Nephron (organoid): ENCODE data around the gene SYT12.

Experiments
- H3K27ac Mint-ChIP-seq, 3 experiments: 2 replicates each; pipeline ENCODE4 v1.8.0; 2020; ENCODE audit warnings: mixed read lengths in 3 of 3, mild to moderate bottlenecking in 2 of 3, moderate library complexity in 1 of 3
- H3K27me3 Mint-ChIP-seq: 2 replicates; pipeline ENCODE4 v1.8.0; 2021; ENCODE audit warnings: low read depth, mild to moderate bottlenecking, moderate library complexity, mixed read lengths
- H3K36me3 Mint-ChIP-seq: 2 replicates; pipeline ENCODE4 v1.8.0; 2020; ENCODE audit warnings: low read depth, mixed read lengths
- H3K4me1 Mint-ChIP-seq: 2 replicates; pipeline ENCODE4 v1.8.0; 2020; ENCODE audit warnings: mixed read lengths
- H3K4me3 Mint-ChIP-seq, 3 experiments: 2 replicates each; pipeline ENCODE4 v1.8.0; 2020; ENCODE audit warnings: mild to moderate bottlenecking in 3 of 3, mixed read lengths in 3 of 3, moderate library complexity in 2 of 3
- H3K9me3 Mint-ChIP-seq: 2 replicates; pipeline ENCODE4 v1.8.0; 2020; ENCODE audit warnings: mixed read lengths
- CTCF ChIP-seq, 3 experiments: fragments of 200-600 bp; sonication (generic); IDR thresholded peaks; one replicate each; pipeline ENCODE4 v1.5.0; 2021; ENCODE audit warnings: antibody characterized with exemption in 3 of 3; ENCODE audit not compliant: unreplicated experiment in 3 of 3

SYT12 gene

GRCh38 chr11:67014343-67014742 lies 8.6 kb upstream of the SYT12 start:
- no peak for TF ChIP-seq CTCF (IDR thresholded peaks at IDR 0.05; ENCODE audit: unreplicated experiment in 3 of 3)
- Mint-ChIP-seq H3K27ac (no peak overlapping the region), H3K4me1 (peaks cover 11% of the 10 kb centered on the region), H3K27me3 (peaks cover 31% of the 10 kb centered on the region), H3K9me3 (no peaks in the 10 kb centered on the region), H3K36me3 (no peaks in the 10 kb centered on the region), H3K4me3 (no peak overlapping the region)

GRCh38 chr11:67015048-67015447 lies 7.9 kb upstream of the SYT12 start:
- Mint-ChIP-seq H3K27me3 (peaks cover 35% of the 10 kb centered on the region), H3K4me3 (no peak overlapping the region), H3K9me3 (no peaks in the 10 kb centered on the region), H3K4me1 (peaks cover 11% of the 10 kb centered on the region), H3K27ac (no peak overlapping the region), H3K36me3 (no peaks in the 10 kb centered on the region)
- no peak for TF ChIP-seq CTCF (IDR thresholded peaks at IDR 0.05; ENCODE audit: unreplicated experiment in 3 of 3)

GRCh38 chr11:67016550-67016949 lies 6.4 kb upstream of the SYT12 start:
- no peak overlapping the region for H3K4me3 Mint-ChIP-seq
- H3K9me3 Mint-ChIP-seq: no peaks in the 10 kb centered on the region
- no peak for TF ChIP-seq CTCF (IDR thresholded peaks at IDR 0.05; ENCODE audit: unreplicated experiment in 3 of 3)
- peaks cover 11% of the 10 kb centered on the region for H3K4me1 Mint-ChIP-seq
- H3K36me3 Mint-ChIP-seq: no peaks in the 10 kb centered on the region
- no peak overlapping the region for H3K27ac Mint-ChIP-seq
- H3K27me3 Mint-ChIP-seq: peaks cover 46% of the 10 kb centered on the region

GRCh38 chr11:67020949-67021348 lies 2.0 kb upstream of the SYT12 start:
- no peak overlapping the region for H3K27ac Mint-ChIP-seq
- peaks cover 7% of the 10 kb centered on the region for H3K4me1 Mint-ChIP-seq
- H3K4me3 Mint-ChIP-seq: peak overlapping the region; percentile 17 to 48 (median 27)
- H3K36me3 Mint-ChIP-seq: no peaks in the 10 kb centered on the region
- no peaks in the 10 kb centered on the region for H3K9me3 Mint-ChIP-seq
- no peak for TF ChIP-seq CTCF (IDR thresholded peaks at IDR 0.05; ENCODE audit: unreplicated experiment in 3 of 3)
- H3K27me3 Mint-ChIP-seq: peaks cover 70% of the 10 kb centered on the region

- H3K9me3 Mint-ChIP-seq: no peaks in the 10 kb centered on the region
- H3K4me1 Mint-ChIP-seq: peaks cover 7% of the 10 kb centered on the region
- H3K27me3 Mint-ChIP-seq: peaks cover 71% of the 10 kb centered on the region
- H3K4me3 Mint-ChIP-seq: peak overlapping the region; percentile 68 to 85 (median 82)
- no peaks in the 10 kb centered on the region for H3K36me3 Mint-ChIP-seq
- H3K27ac Mint-ChIP-seq: peak overlapping the region in 1 of 3 experiments; percentile 49
- no peak for TF ChIP-seq CTCF (IDR thresholded peaks at IDR 0.05; ENCODE audit: unreplicated experiment in 3 of 3)
These were observed 497 bp upstream of the SYT12 start for GRCh38 chr11:67022341-67022933.

- H3K36me3 Mint-ChIP-seq: no peaks in the 10 kb centered on the region
- H3K9me3 Mint-ChIP-seq: no peaks in the 10 kb centered on the region
- peaks cover 67% of the 10 kb centered on the region for H3K27me3 Mint-ChIP-seq
- H3K4me3 Mint-ChIP-seq: peak overlapping the region; percentile 70 to 81 (median 80)
- H3K4me1 Mint-ChIP-seq: peaks cover 7% of the 10 kb centered on the region
- no peak overlapping the region for H3K27ac Mint-ChIP-seq
- TF ChIP-seq CTCF (IDR thresholded peaks at IDR 0.05; ENCODE audit: unreplicated experiment in 3 of 3): no peak
These were observed 1.0 kb downstream of the SYT12 start for GRCh38 chr11:67023957-67024353.
